Measurements from ENCODE around the gene AQP12A. TPM values are rescaled to one million over a fixed set of nuclear protein-coding genes. Genes with fewer than 3 reads are reported as not detected.
"Not testable (repeated sequence)": the region's sequence is repeated elsewhere in the genome, so short reads cannot be mapped to it uniquely, and the experiment has no call there.

AQP12A gene
- polyA plus RNA-seq, 1 donor, result not detected

DNA sequence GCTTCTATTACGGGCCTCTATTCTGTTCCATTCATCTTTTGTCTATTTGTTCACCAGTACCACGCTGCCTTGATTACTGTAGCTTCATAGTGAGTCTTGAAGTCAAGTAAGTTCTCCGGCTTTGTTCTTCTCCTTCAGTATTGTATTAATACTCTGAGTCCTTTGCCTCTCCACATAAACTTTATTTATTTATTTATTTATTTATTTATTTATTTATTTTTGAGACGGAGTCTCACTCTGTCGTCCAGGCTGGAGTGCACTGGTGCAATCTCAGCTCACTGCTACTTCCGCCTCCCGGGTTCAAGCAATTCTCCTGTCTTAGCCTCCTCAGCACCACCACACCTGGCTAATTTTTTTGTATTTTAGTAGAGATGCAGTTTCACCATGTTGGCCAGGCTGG, 31.8 kb upstream of the AQP12A start:
- DNase-seq, result not testable (repeated sequence)

DNA sequence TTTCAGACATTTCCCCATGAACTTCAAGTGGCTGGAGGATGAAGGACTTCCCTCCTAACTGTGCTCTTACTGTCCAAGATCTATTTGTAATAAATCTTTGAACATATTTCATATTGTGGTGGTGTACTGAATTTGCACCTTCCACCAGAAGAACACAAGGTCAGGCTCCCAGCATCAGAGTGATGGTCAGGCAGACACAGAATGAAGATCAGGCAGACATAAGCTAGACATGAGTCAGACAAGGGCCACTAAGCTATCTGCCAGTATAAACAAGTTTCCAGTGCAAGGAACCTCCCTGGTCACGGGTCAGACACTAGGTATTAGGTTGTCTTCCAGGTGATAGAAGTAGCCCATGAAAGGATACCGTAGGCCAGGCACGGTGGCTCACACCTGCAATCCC, 29.0 kb upstream of the AQP12A start:
- no peak for DNase-seq

DNA sequence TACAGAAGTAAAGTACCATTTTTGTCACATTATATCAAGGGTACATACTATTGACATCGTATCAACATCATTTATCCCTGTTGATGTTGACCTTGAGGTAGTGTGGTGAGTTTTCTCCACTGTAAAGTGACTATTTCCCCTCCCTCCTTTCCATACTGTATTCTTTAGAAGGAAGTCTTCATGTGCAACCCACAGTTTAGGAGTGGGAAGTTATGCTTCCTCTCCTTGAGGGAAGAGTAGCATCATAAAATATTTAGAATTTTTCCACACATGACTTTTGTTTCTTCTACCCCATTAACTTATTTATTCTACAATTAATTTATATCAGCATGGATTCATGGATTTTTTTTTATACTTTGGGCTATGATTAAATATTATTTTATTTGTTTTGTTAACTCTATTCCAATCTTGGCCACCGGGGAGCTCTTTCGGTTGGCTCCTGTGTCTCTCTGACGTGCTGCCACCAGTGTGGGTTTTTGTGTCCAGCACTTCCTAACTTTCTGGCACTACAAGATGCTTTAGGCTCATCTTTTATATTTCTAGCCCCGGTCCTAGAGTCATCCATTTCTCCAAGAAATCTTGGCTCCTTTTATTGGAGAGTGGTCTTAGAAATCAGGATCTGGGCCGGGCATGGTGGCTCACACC, 28.0 kb upstream of the AQP12A start:
- no peak for DNase-seq

DNA sequence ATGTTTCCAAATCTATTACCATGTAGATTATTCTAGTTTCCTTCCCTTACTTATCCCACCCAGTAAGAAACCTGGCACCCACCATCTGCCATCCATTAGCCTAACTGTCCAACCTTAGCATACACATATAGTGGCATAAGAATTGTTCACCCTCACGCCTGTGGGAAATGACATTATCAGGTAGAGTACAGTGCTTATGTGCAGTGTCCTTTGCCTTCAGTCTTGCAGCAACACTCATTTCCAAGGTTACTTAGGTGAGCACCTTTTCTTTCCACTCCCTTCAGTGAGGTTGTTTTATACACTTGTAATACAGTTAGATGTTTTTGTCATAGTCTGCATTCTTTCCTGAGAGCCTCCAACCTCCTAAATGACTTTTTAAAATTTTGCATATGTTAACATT, 27.0 kb upstream of the AQP12A start:
- DNase-seq, result no peak

DNA sequence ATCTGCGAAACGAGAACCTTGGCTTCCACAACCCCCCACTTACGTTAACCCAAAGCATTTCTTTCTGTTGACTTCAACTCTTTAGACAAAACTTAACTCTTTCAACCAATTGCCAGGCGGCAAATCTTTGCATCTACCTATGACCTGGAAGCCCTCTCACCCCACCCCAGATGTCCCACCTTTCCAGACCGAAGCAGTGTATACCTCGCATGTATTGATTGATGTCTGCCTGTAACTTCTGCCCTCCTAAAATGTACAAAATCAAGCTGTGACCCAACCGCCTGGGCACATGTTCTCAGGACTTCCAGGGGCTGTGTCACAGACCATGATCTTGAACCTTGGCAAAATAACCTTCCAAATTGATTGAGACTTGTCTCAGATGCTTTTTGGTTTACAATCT, 21.3 kb upstream of the AQP12A start:
- no peak for DNase-seq

DNA sequence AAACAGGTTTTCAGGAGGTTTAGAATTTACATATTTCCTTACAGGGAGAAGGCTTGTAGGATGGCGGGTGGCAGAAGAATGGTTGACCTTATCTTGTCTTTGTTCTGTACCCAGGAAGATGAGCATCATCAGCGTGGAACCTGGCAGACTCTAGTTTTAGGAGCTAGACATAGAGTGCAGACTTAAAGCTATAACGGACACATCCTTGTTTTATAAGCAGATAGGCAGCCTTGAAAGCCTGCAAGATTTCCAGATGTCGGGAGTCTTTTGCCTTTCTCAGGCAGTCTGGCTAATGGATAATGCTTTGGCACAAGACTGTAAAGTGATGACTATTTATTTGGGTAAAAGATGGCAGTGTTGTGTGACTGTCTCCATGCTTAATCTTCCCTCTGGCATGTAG, 20.7 kb upstream of the AQP12A start:
- no peak for DNase-seq

DNA sequence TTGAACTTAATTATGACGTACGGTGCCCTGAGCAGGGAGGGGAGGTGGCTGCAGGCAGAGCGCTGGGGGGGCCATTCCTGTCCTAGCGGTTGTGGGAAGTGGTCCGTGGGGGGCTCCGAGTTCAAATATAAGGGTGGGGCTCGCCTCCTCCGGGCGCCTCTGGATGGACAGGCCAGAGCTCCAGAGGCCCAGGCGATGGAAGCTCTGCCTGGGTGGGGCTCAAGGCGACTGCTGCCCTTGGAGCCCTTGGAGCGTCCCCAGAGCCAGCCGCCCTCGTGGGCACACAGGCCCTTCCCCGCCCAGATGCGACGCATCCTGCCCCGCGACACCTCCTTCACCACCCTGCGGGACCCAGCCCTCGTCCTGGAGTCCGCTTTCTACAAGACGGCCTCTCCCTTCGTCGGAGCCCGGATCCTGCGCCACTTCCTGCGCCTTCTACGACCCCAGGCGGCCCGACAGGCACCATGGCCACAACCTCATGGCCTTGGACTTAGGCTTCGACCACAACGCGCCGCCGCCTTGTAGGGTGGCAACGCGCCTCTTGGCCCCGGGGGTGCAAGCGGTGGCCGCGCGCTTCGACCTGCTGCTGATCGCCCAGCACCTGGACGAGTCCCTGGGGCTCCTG, 19.5 kb upstream of the AQP12A start:
- DNase-seq, result no peak

DNA sequence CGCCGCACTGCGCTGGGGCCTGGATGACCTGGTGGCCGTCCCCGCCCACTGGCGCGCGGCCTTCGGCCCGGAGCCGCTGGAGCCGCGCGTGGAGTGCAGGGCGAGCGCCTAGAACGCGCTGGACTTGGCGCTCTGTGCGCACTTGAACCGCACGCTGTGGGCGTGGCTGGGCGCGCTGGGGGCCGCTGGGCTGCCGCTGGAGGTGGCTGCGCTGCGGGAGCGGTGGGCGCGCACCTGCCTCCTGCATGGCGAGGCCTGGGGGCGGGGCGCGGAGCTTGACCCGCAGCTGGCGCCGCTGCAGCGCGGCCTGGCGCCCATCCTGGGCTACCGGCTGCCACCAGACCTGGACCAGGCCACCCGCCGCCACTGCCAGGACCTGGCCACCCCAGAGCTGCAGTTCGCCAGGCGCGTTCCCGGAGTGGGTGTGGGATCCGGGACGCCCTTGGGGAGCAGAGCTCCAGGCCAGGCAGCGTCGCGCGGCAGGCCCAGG, 18.9 kb upstream of the AQP12A start:
- DNase-seq, result no peak

DNA sequence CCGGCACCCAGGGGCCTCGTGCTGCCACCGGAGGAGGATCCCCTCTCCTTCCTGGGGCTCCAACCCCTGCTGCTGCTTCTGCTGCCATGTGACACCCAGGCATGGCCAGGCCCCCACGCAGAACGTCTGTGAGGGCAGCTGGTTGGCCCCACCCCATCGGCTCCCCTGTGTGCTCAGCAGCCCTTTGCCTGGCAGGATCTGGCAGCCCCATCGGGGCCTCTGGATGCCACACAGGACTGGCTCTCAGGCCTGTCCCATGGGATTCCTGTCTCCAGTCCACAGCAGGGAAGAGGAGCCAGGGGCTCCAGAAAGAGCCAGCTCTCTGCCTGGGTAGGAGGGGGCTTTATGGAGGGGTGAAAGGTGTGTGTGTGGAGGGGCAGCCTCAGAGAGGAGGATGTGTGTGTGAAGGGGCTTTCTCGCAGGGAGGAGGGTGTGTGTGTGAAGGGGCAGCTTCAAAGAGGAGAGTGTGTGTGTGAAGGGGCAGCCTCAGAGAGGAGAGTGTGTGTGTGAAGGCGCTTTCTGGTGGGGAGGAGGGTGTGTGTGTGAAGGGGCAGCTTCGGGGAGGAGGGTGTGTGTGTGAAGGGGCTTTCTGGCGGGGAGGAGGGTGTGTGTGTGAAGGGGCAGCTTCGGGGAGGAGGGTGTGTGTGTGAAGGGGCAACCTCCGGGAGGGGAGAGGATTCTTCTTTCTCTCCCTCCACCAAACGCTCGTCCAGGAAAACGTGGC, 17.0 kb upstream of the AQP12A start:
- DNase-seq, result not testable (repeated sequence)

DNA sequence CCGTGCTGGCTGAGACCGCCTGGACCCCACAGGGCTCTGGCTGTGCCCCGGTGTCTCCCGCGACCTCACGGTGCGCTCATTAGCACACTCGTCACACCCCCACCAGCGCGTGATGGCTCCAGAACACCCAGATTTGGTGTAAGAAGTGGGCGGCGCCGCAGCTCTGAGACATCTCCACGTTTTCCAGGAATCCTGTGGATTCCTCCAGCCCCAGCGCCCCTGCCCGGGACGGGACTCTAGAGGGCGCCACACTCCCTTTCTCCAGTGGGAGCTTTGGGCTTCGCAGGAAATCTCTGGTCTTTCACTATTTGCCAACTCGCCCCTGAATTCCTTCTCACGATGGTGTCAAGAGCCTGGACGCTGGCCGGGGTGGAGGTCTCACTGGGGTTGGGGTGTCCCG, 16.3 kb upstream of the AQP12A start:
- not testable (repeated sequence) for DNase-seq

DNA sequence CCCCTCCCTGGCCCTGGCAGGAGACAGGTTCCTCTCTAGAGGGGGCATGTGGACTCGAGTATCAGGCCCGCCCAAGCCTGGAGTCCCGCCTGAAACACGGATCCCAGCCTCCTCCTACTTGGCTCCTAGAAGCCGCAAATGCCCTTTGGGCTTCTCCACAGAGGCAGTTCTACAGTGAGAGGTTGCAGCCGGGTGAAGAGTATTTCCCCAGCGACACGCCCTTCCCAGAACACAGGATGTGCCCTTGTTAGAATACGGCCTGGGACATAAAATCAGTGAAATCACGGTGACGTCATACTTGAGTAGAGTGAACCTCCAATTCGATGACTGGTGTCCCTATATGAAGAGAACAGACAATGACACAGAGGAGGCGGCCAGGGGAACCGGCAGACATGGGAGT, 13.6 kb upstream of the AQP12A start:
- DNase-seq, result not testable (repeated sequence)

DNA sequence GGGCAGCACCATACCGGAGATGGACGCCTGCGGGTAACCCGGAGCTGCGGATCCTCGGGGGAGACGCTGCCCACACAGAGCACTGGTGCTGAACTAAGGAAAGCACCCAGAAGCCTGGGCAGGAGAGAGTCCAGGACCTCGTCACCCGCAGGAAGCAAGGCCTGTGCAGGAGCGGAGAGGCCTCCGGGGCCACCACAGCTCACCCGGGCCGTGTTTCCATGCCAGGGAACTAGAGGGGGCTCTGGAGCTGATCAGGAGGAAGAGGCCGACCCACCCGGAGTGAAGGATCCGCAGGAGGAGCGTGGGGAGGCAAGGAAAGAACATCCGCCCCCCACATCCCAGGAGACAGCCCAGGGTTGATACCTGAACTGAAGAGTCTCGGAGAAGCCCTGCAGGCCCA, 12.8 kb upstream of the AQP12A start:
- DNase-seq, result not testable (repeated sequence)

DNA sequence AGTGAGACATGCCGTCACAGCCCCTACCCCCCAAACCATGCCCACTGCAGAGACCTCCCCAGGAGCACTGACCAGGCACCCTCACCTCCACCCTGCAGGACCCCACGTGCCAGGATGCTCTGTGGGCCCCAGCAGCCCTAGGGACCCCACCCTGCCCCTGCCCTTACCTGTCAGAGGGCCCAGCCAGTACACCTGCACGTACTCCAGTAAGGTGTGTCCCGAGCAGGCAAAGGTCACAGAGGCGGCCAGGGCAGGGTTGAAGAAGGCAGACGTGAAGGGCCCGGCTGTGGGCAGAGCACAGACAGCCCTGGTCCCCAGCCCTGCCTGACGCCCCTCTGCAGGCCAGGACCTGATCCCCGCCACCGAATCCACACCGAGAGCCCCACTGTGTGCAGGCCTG, 11.5 kb upstream of the AQP12A start:
- DNase-seq, result not testable (repeated sequence)

DNA sequence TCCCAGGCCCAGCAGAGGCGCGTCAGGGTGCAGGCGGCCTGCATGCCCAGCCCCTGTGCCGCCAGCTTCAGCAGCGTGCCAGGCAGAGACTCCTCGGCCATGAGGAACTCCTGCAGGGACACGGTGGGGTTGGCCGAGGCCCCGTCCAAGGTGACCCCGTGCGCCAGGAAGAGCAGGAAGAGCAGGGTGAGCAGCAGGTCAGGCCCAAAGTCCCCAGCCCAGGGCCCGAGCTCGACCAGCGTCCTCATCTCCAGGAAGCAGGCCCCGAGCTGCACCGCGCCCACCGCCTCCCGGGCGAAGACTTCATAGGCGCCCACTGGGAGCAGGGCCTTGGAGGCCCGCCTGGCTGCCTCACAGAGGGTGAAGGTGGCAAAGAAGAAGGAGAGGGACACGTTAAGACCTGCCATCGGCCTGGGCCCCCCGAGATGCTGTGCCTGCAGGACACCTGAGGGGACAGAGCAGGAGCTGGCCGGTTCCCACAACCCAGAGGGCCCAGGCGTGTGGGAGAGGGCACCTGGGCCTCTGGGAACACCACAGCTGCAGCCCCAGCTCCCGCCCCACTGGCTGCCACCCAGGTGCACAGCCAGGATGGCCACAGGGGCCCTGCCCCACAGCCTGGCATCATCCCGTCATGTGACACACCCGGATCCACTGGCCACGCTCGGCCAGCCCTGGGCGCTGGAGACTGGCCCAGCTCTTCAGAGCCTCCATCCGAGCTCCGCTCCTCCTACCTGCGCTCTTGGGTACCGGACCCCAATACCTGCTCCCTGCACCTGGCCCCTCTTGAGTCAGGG, 9.0 kb upstream of the AQP12A start, which contains the start of gene AQP12B:
Gene AQP12B, minus strand, starts transcription at position 455 of the 794 bp plus-strand sequence. Its CDS starts 48 bp downstream, at position 407.
- not testable (repeated sequence) for DNase-seq

DNA sequence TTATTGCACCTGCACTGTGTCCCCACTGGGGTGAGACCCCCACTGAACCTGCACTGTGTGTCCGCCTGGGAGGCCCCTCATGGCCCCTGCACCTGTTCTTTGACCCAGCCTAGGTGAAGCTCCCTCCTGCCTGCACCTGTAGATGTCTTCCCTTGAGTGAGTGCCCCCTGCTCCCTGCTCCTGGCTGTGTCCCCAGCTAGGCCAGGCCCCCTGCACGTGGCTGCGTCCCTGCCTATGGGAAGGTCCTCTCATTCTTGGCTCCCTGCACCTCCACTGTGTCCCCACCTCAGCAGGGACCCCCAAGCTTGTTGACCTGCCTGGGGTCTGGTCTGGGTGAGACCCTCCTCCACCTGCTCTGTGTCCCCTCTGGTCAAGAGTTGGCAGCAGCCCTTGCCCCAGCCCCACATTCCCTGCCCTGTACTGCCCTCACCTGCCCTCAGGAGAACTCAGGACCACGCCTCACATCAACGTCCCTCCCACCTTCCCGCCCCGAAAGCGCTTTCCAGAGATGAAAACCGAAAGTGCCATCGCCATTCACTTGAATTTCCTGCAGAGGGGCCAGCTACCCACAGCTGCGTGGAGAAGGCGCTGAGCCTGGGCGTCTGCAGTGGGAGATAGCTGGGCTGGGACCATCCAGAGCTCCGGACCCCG, 8.2 kb upstream of the AQP12A start:
- not testable (repeated sequence) for DNase-seq

DNA sequence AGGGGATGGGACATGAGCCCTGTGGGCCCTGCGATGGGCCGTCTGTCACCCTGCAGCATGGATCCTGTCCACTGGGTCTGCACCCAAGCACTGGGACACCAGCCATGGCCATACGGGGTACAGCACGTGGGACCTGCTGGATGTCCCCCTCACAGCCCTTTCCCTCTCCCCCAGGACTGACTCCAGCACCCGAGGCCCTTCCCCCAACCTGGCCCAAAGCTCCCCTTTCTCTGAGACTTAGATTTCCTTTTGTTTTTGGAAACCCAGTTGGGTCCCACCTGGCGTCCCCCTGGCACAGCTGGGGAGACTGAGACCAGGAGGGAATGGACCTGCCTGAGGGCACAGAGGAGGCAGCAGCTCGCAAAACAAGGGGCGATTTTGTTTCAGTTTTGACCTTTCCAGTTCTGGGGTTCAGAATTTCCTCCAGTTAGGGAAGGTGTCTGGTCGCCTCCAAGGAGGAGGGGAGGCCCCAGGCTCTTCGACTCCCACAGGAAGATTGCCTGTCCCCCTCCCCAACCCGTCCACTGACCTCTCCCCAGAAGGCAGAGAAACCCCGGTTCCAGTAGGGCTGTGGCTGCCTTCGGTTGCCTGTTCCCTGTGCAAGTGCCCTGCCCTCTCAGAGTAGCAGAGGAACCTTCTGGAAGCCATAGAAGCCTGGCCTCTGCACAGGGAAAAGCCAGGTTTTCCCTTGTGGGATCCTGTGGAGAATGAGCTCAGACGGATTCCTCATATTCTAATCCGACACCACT, 7.5 kb upstream of the AQP12A start:
- not testable (repeated sequence) for DNase-seq

DNA sequence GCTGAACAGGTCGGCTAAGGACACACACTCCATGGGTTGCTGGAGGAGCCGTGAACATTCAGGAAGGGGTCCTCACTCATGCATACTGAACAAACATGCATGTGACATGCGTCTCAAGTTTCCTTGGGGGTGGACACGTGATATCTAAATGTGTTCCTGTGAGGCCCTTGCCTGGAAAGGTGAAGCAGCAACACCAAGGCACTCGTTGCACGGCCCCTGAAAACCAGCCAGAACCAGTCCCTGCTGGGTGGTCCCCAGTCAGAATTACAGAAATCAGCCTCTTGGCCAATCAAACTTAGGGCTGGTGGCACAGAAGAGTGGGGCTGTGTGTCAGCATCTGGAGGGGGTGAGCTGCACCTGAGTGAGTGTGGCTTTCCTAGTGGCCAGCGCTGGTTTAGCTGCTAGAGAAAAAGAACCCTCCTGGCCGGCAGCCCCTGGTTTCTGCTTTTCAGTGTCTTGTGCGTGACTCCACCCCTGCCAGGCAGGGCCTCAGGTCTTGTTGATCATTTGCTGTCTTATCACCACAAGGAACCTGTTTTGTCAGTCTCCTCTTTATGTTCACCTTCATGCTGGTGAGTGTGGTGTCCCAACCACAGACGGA, 5.8 kb upstream of the AQP12A start:
- DNase-seq, result peak; percentile 87

DNA sequence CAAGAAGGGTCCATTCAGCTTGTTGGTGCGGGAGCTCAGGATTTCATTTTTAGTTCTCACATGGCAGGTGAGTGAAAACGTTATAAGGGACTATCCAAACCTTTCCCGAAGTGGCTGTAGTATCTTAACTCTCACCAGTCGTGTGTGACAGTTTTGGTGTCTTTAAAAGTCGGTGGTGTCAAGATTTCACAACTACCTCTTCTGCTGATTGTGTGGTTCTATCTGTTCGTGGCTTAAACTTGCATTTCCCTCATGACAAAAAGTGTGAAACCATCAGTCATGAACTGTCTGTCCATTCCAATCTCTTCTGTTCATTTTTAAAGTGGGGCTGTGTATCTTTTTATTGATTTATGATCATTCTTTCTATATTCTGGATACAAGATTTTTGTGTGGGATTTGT, 5.2 kb upstream of the AQP12A start:
- no peak for DNase-seq

DNA sequence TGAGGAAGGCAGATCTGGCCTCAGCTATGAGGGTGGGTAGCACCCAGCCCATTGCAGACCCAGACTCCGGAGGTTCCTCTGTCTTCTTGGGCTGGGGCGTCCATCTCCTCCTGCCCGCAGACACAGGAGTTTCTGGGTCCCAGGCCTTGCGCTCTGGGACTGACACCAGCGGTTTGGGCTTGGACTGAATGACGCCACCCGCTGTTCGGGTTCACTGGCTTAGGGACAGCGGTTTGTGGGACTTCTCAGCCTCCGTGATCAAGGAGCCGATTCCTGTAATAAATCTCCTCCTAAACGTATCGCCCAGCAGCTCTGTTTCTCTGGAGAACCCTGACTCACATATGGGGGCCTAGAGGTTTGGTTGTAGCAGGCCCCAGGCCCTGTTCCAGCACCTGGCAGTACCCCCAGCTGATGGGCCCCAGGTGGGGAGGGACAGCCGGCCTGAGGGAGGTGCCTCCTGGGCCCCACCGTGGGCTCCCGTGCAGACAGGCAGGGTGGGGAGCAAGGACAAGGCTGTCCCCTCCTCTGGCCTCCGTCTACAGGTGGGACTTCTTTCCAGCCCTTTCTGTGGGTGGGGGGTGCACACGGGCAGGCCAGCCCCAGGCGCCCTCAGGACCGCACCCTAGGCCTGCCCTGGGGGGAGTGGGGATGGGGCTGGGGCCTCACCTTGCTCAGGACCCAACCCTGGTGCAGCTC, 4.5 kb upstream of the AQP12A start:
- DNase-seq, result peak; percentile 61

Measured in left kidney (tissue), 2 donors.